Activated CD4-positive, alpha-beta T cell treated with anti-CD3 and anti-CD28 coated beads for 36 hours (primary cell): ENCODE data around the gene ACADL. TPM values are rescaled to one million over a fixed set of nuclear protein-coding genes. Genes with fewer than 3 reads are reported as not detected.

Experiments
- ATAC-seq: fragments of 200-7000 bp; cut with Tn5 transposase; one replicate; pipeline ENCODE4 v1.10.0; 2021; ENCODE audit warnings: mild to moderate bottlenecking, moderate library complexity
- CTCF ChIA-PET: fragments of 350-600 bp; sonication (Branson Sonifier 250); formaldehyde crosslinking; loops from one replicate; lab custom pipeline; 2021; ENCODE audit warnings: antibody characterized with exemption; lab: Charles Lee
- POLR2A ChIA-PET: fragments of 350-600 bp; sonication (Branson Sonifier 250); formaldehyde crosslinking; loops from one replicate; lab custom pipeline; 2021; ENCODE audit warnings: antibody characterized with exemption, inconsistent platforms; lab: Charles Lee
- DNase-seq: peaks from one replicate; pipeline ENCODE4 v3.0.0-alpha.2; 2020
- H3K27ac Mint-ChIP-seq: one replicate; pipeline ENCODE4 v1.8.0; 2021; ENCODE audit warnings: mixed read lengths
- H3K27me3 Mint-ChIP-seq: one replicate; pipeline ENCODE4 v1.8.0; 2021; ENCODE audit warnings: mixed read lengths
- H3K36me3 Mint-ChIP-seq: one replicate; pipeline ENCODE4 v1.8.0; 2021; ENCODE audit warnings: low read depth, mixed read lengths
- H3K4me1 Mint-ChIP-seq: one replicate; pipeline ENCODE4 v1.8.0; 2021; ENCODE audit warnings: mixed read lengths
- H3K4me3 Mint-ChIP-seq: one replicate; pipeline ENCODE4 v1.8.0; 2021; ENCODE audit warnings: mild to moderate bottlenecking, moderate library complexity, mixed read lengths
- H3K9me3 Mint-ChIP-seq: one replicate; pipeline ENCODE4 v1.8.0; 2021; ENCODE audit warnings: low read depth, mixed read lengths
- intact Hi-C, 2 experiments: fragments of 100-400 bp; cut with DNase I in 1 of 2; cut with micrococcal nuclease in 1 of 2; formaldehyde crosslinking; loops; one replicate each; pipeline versions ENCODE4 v1.14.2 to v1.15.1; 2022 to 2024; cut with DNase I, micrococcal nuclease
- total RNA-seq, 2 experiments: library from RNA; stranded (reverse); gene quantifications; one replicate each; pipeline ENCODE4 v1.2.3, GENCODE V29; 2021

ACADL gene
- total RNA-seq = not detected

GRCh38 chr2:210224941-210225672 lies at the start of gene ACADL:
Gene ACADL (minus strand): TSS chr2:210225447. CDS start chr2:210225263, 184 bp downstream.
- Mint-ChIP-seq H3K27me3 (peaks cover 41% of the 10 kb centered on the region), H3K9me3 (no peaks in the 10 kb centered on the region), H3K36me3 (no peaks in the 10 kb centered on the region), H3K4me3 (peak within 1 kb of the TSS; percentile 39), H3K4me1 (peaks cover 4% of the 10 kb centered on the region), H3K27ac (no peak within 1 kb of the TSS)
- DNase-seq = peak; percentile 49
- ChIA-PET CTCF (no interaction called here), POLR2A (interaction anchor here (0.6 kb wide), 1 partner anchor 70 kb away, joined by 3 read pairs; no protein-coding TSS in a partner anchor)
- ATAC-seq = peak; percentile 69
- intact Hi-C loops = no loop called here

GRCh38 chr2:210271300-210271699 lies 46.1 kb upstream of the ACADL start:
- ChIA-PET POLR2A (no interaction called here), CTCF (no interaction called here)
- intact Hi-C loops = no loop called here
- H3K4me1 Mint-ChIP-seq = no peaks in the 10 kb centered on the region
- H3K36me3 Mint-ChIP-seq = no peaks in the 10 kb centered on the region
- DNase-seq (no peak), ATAC-seq (no peak)
- H3K4me3 Mint-ChIP-seq = no peak overlapping the region
- no peak overlapping the region for H3K27ac Mint-ChIP-seq
- no peaks in the 10 kb centered on the region for H3K9me3 Mint-ChIP-seq
- peaks cover 3% of the 10 kb centered on the region for H3K27me3 Mint-ChIP-seq

DNA sequence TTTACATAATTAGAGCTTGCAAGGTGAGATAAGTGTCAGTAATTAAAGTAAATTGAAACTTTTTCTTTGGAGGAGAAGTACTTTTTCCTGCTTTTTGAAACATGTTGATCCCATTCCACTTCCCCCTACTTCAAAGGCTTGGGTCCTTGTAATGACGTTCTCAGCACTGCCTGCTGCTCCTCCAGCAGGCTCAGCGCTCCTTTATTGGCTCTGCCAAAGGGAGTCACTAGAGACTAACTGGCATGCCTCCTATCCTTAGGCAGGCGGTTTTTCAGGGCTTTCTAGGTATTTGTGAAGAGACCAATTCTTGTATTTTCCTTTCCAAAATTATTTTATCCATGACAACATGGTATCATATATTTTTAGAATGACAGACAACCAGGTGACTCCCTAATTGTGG lies 43.9 kb upstream of the ACADL start:
- Mint-ChIP-seq H3K4me1 (no peaks in the 10 kb centered on the region), H3K9me3 (no peaks in the 10 kb centered on the region), H3K27ac (no peak overlapping the region), H3K36me3 (no peaks in the 10 kb centered on the region), H3K4me3 (no peak overlapping the region), H3K27me3 (peaks cover 3% of the 10 kb centered on the region)
- no peak for ATAC-seq
- intact Hi-C loops = no loop called here
- ChIA-PET POLR2A (no interaction called here), CTCF (no interaction called here)
- no peak for DNase-seq

- DNase-seq (no peak), ATAC-seq (no peak)
- Mint-ChIP-seq H3K27ac (no peak overlapping the region), H3K27me3 (peaks cover 3% of the 10 kb centered on the region), H3K4me1 (no peaks in the 10 kb centered on the region), H3K9me3 (no peaks in the 10 kb centered on the region), H3K4me3 (no peak overlapping the region), H3K36me3 (no peaks in the 10 kb centered on the region)
- ChIA-PET CTCF (no interaction called here), POLR2A (no interaction called here)
- intact Hi-C loops = no loop called here
These were observed 43.0 kb upstream of the ACADL start for GRCh38 chr2:210268281-210268680.

- DNase-seq = no peak
- Mint-ChIP-seq H3K4me1 (no peaks in the 10 kb centered on the region), H3K4me3 (no peak overlapping the region), H3K36me3 (no peaks in the 10 kb centered on the region), H3K27me3 (peaks cover 3% of the 10 kb centered on the region), H3K27ac (no peak overlapping the region), H3K9me3 (no peaks in the 10 kb centered on the region)
- POLR2A ChIA-PET = no interaction called here
- intact Hi-C loops = no loop called here
- ATAC-seq = no peak
- CTCF ChIA-PET = no interaction called here
These were observed 42.5 kb upstream of the ACADL start for GRCh38 chr2:210267698-210268097.

DNA sequence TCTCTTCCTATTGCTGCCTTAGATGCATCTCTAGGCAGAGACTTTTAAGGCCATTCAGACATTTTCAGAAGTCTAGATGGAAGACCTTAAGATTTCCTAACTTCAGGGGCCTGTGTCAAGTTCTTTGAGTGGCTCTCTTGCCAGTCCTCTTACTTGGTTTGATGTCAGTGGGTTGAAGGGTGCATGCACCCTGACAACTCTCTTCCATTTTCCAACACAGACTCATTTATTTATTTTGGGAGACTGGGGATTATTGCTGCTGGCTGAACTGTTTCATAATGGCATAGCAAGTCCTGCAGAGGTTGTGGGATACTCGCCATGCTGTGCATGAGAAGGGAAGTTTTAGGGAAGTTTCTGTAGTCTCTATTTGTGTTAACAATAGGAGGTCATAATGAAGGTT lies 39.0 kb upstream of the ACADL start:
- H3K27ac Mint-ChIP-seq = no peak overlapping the region
- H3K9me3 Mint-ChIP-seq = no peaks in the 10 kb centered on the region
- H3K36me3 Mint-ChIP-seq = no peaks in the 10 kb centered on the region
- ChIA-PET POLR2A (no interaction called here), CTCF (no interaction called here)
- peaks cover 3% of the 10 kb centered on the region for H3K27me3 Mint-ChIP-seq
- no peak for DNase-seq
- intact Hi-C loops = no loop called here
- no peak overlapping the region for H3K4me3 Mint-ChIP-seq
- H3K4me1 Mint-ChIP-seq = no peaks in the 10 kb centered on the region
- ATAC-seq = no peak

- no peak overlapping the region for H3K27ac Mint-ChIP-seq
- H3K27me3 Mint-ChIP-seq = peaks cover 3% of the 10 kb centered on the region
- H3K4me1 Mint-ChIP-seq = no peaks in the 10 kb centered on the region
- ChIA-PET CTCF (no interaction called here), POLR2A (no interaction called here)
- no peak overlapping the region for H3K4me3 Mint-ChIP-seq
- no peak for DNase-seq
- H3K9me3 Mint-ChIP-seq = no peaks in the 10 kb centered on the region
- intact Hi-C loops = no loop called here
- ATAC-seq = no peak
- H3K36me3 Mint-ChIP-seq = no peaks in the 10 kb centered on the region
These were observed 38.6 kb upstream of the ACADL start for GRCh38 chr2:210263841-210264240.

DNA sequence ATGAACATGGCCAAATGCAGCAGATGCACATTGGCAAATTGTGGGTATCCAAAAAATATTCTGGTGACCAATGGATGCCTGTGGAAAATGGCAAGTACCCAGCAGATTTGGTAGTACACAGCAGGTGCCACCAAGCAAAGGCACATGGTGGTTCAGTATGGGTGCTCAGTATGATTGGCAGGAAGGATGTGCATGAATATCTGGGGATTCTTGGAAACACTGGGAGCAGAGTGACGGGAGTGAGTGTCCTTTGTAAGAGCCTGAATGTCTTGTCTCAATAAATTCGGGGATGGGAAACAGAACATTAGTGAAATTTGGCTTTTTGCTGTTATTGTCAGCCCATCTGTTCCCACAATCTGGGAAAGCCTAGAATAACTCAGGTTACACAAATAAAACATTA lies 36.8 kb upstream of the ACADL start:
- intact Hi-C loops = no loop called here

GRCh38 chr2:210259687-210260086 lies 34.4 kb upstream of the ACADL start:
- ATAC-seq (no peak), DNase-seq (no peak)
- H3K27me3 Mint-ChIP-seq = no peaks in the 10 kb centered on the region
- ChIA-PET CTCF (no interaction called here), POLR2A (no interaction called here)
- no peak overlapping the region for H3K27ac Mint-ChIP-seq
- no peaks in the 10 kb centered on the region for H3K36me3 Mint-ChIP-seq
- H3K4me3 Mint-ChIP-seq = no peak overlapping the region
- H3K9me3 Mint-ChIP-seq = no peaks in the 10 kb centered on the region
- intact Hi-C loops = no loop called here
- H3K4me1 Mint-ChIP-seq = no peaks in the 10 kb centered on the region

More for the DNA sequence above, 36.8 kb upstream of the ACADL start:
- ChIA-PET POLR2A (no interaction called here), CTCF (interaction anchor here (0.6 kb wide), 1 partner anchor 1863 kb away, joined by 3 read pairs; no protein-coding TSS in a partner anchor)
- no peaks in the 10 kb centered on the region for H3K9me3 Mint-ChIP-seq
- H3K36me3 Mint-ChIP-seq = no peaks in the 10 kb centered on the region
- ATAC-seq (no peak), DNase-seq (no peak)
- no peaks in the 10 kb centered on the region for H3K27me3 Mint-ChIP-seq
- H3K27ac Mint-ChIP-seq = no peak overlapping the region
- no peaks in the 10 kb centered on the region for H3K4me1 Mint-ChIP-seq
- no peak overlapping the region for H3K4me3 Mint-ChIP-seq

DNA sequence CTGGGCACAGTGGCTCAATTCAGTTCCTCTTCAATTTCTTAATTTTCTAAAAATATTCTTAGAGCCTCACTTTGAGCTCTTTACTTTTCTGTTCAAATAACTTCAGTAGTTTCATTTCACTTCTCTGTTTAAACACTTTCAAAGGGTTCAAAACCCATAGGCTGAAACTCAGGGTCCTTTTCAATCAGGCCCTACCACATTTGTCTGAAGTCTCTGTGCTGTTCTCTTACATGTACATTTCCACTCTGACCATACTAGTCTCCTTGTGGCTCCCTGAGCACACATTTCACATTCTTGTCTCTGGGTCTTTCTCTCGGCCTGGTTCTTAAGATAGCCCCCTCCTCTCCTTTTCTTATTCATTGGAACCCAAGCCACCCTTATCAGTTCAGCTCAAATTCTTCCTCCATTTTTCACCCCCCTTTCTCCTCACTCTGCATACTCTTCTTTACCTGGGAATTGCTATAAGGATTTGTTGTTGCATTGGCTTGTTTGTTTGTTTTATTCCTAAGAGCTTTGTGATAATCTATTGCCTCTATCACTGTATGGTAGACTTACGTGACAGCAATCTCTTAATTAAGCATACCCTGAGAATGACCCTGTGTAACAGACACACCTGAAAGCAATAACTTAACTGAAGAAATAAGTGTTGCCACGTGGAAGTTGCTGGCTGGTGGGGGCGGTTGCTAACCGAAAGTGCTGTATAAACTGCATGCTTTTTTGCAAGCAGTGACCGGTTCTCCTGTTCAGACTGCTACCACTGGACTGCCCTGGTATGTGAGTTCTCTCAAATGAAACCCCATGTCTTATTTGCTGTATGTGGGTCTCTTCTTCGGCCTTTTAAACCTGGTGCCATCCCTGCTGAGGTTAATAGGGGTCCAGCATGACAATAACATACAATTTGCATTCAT lies 27.7 kb upstream of the ACADL start:
- Mint-ChIP-seq H3K27me3 (no peaks in the 10 kb centered on the region), H3K27ac (no peak overlapping the region), H3K4me1 (no peaks in the 10 kb centered on the region), H3K4me3 (no peak overlapping the region), H3K9me3 (no peaks in the 10 kb centered on the region), H3K36me3 (no peaks in the 10 kb centered on the region)
- intact Hi-C loops = no loop called here
- ChIA-PET CTCF (interaction anchor here (1.1 kb wide), 1 partner anchor 42 kb away, joined by 3 read pairs; no protein-coding TSS in a partner anchor), POLR2A (no interaction called here)
- ATAC-seq (no peak), DNase-seq (no peak)

- ChIA-PET CTCF (interaction anchor here (0.6 kb wide), 1 partner anchor 266 kb away, joined by 3 read pairs; no protein-coding TSS in a partner anchor), POLR2A (no interaction called here)
- intact Hi-C loops = no loop called here
- no peak overlapping the region for H3K4me3 Mint-ChIP-seq
- H3K4me1 Mint-ChIP-seq = no peaks in the 10 kb centered on the region
- no peaks in the 10 kb centered on the region for H3K9me3 Mint-ChIP-seq
- H3K27ac Mint-ChIP-seq = no peak overlapping the region
- no peak for ATAC-seq
- no peaks in the 10 kb centered on the region for H3K36me3 Mint-ChIP-seq
- H3K27me3 Mint-ChIP-seq = no peaks in the 10 kb centered on the region
- no peak for DNase-seq
These were observed 25.4 kb upstream of the ACADL start for GRCh38 chr2:210250622-210251021.

DNA sequence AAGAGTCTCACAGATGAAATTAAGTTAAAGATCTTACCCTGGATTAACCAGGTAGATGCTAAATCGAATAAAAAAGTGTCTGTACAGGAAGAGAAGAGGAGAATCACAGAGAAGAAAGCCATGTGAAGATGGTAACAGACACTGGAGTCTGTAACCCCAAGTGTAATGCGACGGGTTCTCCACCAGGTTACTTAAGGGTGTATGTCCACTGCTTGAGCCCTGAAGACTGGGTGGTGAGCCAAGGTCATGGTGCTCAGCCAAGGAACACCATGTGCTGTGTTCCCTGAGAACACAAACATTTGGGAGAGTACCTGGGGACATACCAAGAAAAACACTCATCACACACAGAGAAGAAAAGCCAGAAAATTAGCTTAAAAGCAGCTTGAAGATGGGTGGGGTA lies 8.2 kb upstream of the ACADL start:
- CTCF ChIA-PET = no interaction called here
- POLR2A ChIA-PET = no interaction called here
- DNase-seq (no peak), ATAC-seq (no peak)
- Mint-ChIP-seq H3K36me3 (no peaks in the 10 kb centered on the region), H3K4me3 (no peak overlapping the region), H3K27me3 (peaks cover 16% of the 10 kb centered on the region), H3K4me1 (no peaks in the 10 kb centered on the region), H3K9me3 (no peaks in the 10 kb centered on the region), H3K27ac (no peak overlapping the region)
- intact Hi-C loops = no loop called here
